Measurements from ENCODE around the gene MAPK8IP2.
"Not testable (repeated sequence)": the region's sequence is repeated elsewhere in the genome, so short reads cannot be mapped to it uniquely, and the experiment has no call there.

The MAPK8IP2 gene

GRCh38 chr22:50633771-50634170, 33.2 kb downstream of the MAPK8IP2 start:
- no peak for DNase-seq

DNA sequence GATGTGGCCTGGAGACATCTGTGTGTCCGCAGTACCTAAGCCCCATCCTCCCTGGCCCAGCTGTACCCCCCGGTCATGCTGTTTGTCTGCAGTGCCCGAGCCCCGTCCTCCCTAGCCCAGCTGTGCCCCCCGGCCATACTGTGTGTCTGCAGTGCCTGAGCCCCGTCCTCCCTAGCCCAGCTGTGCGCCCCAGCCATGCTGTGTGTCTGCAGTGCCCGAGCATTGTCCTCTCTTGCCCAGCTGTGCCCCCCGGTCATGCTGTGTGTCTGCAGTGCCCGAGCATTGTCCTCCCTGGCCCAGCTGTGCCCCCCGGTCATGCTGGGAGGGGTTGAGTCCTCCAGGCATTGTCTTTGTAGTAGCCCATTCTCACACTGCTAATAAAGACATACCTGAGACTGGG, 35.0 kb downstream of the MAPK8IP2 start:
- no peak for DNase-seq

GRCh38 chr22:50640296-50640695, 39.7 kb downstream of the MAPK8IP2 start:
- DNase-seq, result not testable (repeated sequence)

DNA sequence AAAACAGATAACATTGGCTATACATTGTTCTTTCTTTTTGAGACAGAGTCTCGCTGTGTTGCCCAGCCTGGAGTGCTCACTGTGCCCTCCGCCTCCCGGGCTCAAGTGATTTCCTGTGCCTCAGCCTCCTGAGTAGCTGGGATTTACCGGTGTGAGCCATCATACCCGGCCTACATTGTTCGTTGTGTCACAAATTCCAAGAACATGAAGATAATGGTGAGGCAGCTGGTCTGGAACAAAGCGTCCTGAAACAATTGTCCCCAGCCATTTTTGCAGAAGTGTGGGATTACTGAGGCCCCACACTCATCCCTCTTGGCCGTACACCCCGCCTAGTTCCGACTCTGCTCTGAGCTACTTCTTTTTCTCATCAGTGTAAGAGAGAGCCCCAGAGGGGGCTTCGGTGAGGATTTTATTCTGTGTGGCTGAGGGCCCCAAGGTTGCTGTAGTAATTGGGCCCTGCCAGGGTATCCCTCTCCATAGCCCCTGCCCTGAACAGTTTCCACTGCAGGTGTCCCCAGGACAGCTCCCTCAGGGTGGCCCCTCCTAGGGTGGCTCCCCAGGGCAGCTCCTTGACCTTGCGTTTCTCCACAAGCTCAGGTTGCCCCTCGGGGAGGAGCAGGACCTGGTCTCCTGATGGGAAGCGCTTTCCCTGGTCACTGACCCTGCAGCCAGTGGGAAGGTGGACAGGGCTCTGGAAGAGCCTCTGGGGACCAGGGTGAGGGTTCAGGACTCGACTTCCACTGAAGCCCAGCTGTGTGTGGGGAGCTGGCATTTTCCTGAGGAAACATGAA, 40.5 kb downstream of the MAPK8IP2 start:
- no peak for DNase-seq

DNA sequence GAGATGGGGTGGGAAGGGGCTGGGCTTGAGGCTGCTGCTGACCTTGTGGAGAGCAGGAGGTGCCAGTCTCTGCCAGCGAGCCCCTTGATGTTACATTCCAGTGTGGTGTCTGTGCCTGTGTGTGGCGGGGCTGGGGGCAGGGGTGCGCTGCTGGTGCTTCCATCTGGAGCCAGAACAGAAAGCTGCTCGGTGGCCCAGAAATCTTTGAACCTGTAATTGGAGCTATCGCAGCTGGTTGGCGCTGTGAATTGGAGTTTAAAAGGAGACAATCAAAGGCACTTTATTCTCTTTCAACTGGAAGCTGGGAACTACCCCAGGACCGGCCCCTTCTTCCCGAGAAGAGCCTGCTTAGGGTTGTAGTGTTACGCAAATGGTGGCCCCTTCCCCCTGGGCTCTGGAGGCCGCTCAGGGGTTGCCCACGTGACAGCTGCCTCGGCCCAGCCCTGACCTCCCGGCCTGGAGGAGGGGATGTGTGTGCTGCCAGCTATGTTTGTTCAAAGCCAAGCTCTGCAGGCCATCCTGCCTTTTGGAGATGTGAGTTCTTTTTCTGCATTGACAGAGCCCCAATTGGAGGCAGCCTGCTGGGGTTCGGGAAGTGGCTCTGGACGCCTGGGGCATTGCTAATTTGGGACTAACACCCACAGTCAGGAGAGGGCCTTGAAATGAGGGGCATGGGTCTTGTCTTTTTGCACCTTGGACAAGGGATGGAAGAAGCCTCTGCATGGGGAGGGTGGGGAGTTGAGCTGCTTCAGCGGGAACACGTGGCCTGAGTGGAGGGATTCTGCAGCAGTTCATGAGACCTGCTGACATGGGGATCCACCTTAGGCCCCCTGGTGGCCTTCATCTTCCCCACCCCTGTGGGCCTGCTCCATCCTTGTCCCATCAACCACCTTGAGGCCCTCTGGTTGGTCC, 41.4 kb downstream of the MAPK8IP2 start:
- DNase-seq, result peak in 26 of 58 donors; percentile 10 to 64 (median 39)

DNA sequence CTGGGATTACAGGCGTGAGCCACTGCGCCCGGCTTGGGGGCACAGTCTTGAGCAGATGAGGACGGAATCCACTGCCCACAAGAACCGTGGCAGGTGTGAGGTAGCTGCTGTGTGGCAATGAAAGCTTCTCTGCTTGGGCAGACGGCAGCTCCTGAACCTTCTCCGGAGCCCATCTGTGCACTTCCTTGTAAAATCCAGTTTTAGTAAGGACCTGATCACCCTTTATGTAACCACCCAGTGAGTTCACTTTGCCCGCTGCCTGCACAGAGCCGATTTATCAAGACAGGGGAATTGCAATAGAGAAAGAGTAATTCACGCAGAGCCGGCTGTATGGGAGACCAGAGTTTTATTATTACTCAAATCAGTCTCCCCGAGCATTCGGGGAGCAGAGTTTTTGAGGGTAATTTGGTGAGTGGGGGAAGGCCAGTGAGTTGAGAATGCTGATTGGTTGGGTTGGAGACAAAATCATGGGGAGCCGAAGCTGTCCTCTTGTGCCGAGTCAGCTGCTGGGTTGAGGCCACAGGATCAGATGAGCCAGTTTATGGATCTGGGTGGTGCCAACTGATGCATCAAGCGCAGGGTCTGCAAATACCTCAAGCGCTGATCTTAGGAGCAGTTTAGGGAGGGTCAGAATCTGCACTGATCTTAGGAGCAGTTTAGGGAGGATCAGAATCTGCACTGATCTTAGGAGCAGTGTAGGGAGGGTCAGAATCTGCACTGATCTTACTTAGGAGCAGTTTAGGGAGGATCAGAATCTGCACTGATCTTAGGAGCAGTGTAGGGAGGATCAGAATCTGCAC, 42.6 kb downstream of the MAPK8IP2 start:
- not testable (repeated sequence) for DNase-seq

DNA sequence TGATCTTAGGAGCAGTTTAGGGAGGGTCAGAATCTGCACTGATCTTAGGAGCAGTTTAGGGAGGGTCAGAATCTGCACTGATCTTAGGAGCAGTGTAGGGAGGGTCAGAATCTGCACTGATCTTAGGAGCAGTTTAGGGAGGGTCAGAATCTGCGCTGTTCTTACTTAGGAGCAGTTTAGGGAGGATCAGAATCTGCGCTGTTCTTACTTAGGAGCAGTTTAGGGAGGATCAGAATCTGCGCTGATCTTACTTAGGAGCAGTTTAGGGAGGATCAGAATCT, 43.2 kb downstream of the MAPK8IP2 start:
- DNase-seq, result not testable (repeated sequence)

DNA sequence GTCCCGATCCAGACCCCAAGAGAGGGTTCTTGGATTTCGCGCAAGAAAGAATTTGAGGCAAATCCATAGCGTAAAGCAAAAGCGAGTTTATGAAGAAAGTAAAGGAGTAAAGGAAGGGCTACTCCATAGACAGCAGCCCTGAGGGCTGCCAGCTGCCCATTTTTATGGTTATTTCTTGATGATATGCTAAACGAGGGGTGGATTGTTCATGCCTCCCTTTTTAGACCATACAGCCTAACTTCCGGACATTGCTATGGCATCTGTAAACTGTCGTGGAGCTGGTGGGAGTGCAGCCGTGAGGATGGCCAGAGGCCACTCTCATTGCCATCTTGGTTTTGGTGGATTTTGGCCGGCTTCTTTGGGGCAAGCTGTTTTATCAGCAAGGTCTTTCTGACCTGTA, 52.7 kb downstream of the MAPK8IP2 start:
- DNase-seq, result no peak

DNA sequence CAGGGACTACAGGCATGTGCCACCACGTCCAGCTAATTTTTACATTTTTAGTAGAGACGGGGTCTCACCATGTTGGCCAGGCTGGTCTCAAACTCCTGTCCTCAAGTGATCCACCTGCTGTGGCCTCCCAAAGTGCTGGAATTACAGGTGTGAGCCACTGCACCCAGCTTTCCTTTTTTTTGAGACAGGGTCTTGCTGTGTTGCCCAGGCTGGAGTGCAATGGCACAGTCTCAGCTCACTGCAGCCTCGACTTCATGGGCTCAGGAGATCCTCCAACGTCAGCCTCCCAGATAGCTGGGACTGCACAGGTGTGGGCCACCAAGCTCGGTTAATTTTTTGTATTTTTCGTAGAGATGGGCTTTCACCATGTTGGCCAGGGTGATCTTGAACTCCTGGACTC, 54.1 kb downstream of the MAPK8IP2 start:
- DNase-seq, result not testable (repeated sequence)

GRCh38 chr22:50656122-50657070, 55.8 kb downstream of the MAPK8IP2 start:
- no peak for DNase-seq

DNA sequence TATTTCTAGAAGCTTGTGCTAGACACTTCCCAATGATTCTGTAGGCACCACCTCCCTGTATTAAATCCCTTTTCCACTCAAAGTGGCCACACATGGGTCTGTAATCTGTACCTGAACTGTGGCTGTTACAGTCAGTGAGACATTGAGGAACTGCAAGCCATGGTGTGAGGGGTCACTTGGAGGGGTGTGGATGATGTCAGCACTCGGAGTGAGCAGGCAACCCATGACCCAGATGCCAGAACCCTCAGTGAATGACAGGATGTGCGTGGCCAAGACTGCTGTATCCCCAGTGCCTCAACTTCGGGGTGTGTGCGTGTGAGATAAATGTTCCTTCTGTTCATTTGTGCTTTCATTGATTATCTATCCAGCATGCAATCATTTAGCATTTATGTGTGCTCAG, 57.3 kb downstream of the MAPK8IP2 start:
- DNase-seq, result no peak

- DNase-seq, result not testable (repeated sequence)
Observed at GRCh38 chr22:50659711-50660110, 59.1 kb downstream of the MAPK8IP2 start.

- no peak for DNase-seq
Observed at GRCh38 chr22:50660306-50660705, 59.7 kb downstream of the MAPK8IP2 start.

Measured in anterior cingulate cortex (tissue), 58 donors.